ENCODE measurements around the gene ARHGAP45. TPM values are rescaled to one million over a fixed set of nuclear protein-coding genes. Genes with fewer than 3 reads are reported as not detected.

ARHGAP45 gene
- total and polyA plus RNA-seq, 3 donors from 2014 or later, result 14.1 to 31.7 (median 20.7) TPM

GRCh38 chr19:1073956-1074517 is 7.1 kb downstream of the ARHGAP45 start:
- WGBS, 2 donors, result 34 to 69% methylated on average over 7 to 27 of the region's 28 CpGs
- Histone ChIP-seq H3K4me3 (peak overlapping the region; percentile 31 to 32), H3K36me3 (ENCODE audit: low read depth, missing control alignments) (no peaks in the 10 kb centered on the region), H3K27me3 (peaks cover 4% of the 10 kb centered on the region), H3K4me1 (no peaks in the 10 kb centered on the region), H3K27ac (no peak overlapping the region), H3K9me3 (no peaks in the 10 kb centered on the region)
- intact Hi-C loops (cut with DNase I; ENCODE audit: low total_unique reads), result no loop called here
- no peak for DNase-seq
- TF ChIP-seq POLR2A (IDR thresholded peaks at IDR 0.05), result no peak
- TF ChIP-seq, protein P1, sequence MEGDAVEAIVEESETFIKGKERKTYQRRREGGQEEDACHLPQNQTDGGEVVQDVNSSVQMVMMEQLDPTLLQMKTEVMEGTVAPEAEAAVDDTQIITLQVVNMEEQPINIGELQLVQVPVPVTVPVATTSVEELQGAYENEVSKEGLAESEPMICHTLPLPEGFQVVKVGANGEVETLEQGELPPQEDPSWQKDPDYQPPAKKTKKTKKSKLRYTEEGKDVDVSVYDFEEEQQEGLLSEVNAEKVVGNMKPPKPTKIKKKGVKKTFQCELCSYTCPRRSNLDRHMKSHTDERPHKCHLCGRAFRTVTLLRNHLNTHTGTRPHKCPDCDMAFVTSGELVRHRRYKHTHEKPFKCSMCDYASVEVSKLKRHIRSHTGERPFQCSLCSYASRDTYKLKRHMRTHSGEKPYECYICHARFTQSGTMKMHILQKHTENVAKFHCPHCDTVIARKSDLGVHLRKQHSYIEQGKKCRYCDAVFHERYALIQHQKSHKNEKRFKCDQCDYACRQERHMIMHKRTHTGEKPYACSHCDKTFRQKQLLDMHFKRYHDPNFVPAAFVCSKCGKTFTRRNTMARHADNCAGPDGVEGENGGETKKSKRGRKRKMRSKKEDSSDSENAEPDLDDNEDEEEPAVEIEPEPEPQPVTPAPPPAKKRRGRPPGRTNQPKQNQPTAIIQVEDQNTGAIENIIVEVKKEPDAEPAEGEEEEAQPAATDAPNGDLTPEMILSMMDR (IDR thresholded peaks at IDR 0.05), result no peak

DNA sequence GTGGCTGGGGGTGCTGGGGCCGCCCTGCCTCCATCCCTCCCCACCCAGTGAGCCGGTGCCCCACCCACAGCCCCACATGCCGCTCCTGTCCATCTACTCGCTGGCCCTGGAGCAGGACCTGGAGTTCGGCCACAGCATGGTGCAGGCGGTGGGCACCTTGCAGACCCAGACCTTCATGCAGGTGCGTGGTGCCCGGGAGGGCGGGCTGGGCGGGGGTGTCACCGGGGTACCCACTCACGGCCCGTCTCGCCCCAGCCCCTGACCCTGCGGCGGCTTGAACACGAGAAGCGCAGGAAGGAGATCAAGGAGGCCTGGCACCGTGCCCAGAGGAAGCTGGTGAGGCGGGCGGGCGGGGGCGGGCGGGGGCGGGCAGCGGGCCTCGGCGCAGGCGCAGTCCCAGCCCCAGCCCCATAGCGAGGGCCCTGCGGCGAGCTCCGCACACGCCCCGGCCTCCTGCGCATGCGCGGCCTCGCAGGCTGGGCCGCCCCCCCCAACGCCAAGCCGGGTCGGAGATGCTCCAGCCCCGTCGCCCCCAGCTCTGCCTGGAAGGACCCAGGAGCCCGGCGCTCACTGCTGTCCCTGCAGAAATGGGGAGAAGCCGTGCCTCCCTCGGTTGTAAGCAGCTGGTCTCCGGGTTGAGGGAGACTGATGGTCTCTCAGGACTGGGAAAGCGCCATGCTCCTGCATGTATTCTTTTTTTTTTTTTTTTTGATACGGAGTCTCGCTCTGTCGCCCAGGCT is 7.7 kb downstream of the ARHGAP45 start:
- 61 to 72% methylated on average over 22 to 54 of the region's 54 CpGs for WGBS, 2 donors
- peak; percentile 71 for DNase-seq
- Histone ChIP-seq H3K27ac (no peak overlapping the region), H3K27me3 (peaks cover 4% of the 10 kb centered on the region), H3K4me1 (no peaks in the 10 kb centered on the region), H3K4me3 (peak overlapping the region; percentile 31 to 32), H3K36me3 (ENCODE audit: low read depth, missing control alignments) (no peaks in the 10 kb centered on the region), H3K9me3 (no peaks in the 10 kb centered on the region)
- intact Hi-C loops (cut with DNase I; ENCODE audit: low total_unique reads), result no loop called here
- TF ChIP-seq, protein P1 (IDR thresholded peaks at IDR 0.05), result no peak
- TF ChIP-seq POLR2A (IDR thresholded peaks at IDR 0.05), result no peak

- Histone ChIP-seq H3K27me3 (no peaks in the 10 kb centered on the region), H3K4me3 (no peak overlapping the region), H3K9me3 (no peaks in the 10 kb centered on the region), H3K27ac (no peak overlapping the region), H3K4me1 (no peaks in the 10 kb centered on the region), H3K36me3 (ENCODE audit: low read depth, missing control alignments) (no peaks in the 10 kb centered on the region)
- 70 to 78% methylated on average over 4 of the region's 4 CpGs for WGBS, 2 donors
- DNase-seq, result no peak
- intact Hi-C loops (cut with DNase I; ENCODE audit: low total_unique reads), result no loop called here
- TF ChIP-seq, protein P1 (IDR thresholded peaks at IDR 0.05), result no peak
- no peak for TF ChIP-seq POLR2A (IDR thresholded peaks at IDR 0.05)
These were observed 9.0 kb downstream of the ARHGAP45 start for GRCh38 chr19:1076046-1076386.

GRCh38 chr19:1076951-1077350 is 10.0 kb downstream of the ARHGAP45 start:
- TF ChIP-seq, protein P1 (IDR thresholded peaks at IDR 0.05), result no peak
- no peak for TF ChIP-seq POLR2A (IDR thresholded peaks at IDR 0.05)
- intact Hi-C loops (cut with DNase I; ENCODE audit: low total_unique reads), result no loop called here
- Histone ChIP-seq H3K36me3 (ENCODE audit: low read depth, missing control alignments) (no peaks in the 10 kb centered on the region), H3K27me3 (no peaks in the 10 kb centered on the region), H3K4me1 (no peaks in the 10 kb centered on the region), H3K9me3 (no peaks in the 10 kb centered on the region), H3K4me3 (no peak overlapping the region), H3K27ac (no peak overlapping the region)
- WGBS, 2 donors, result 72 to 76% methylated on average over 16 of the region's 16 CpGs
- no peak for DNase-seq

Data from testis (tissue), 3 donors.